GM12878 (cell line): Measurements from ENCODE around the gene CACYBP. TPM values are rescaled to one million over a fixed set of nuclear protein-coding genes. Genes with fewer than 3 reads are reported as not detected.

Source experiments
- ATAC-seq: fragments of 200-7000 bp; cut with Tn5 transposase; 3 replicates; pipeline ENCODE4 v1.9.1; 2020; ENCODE audit warnings: mild to moderate bottlenecking, moderate library complexity
- BruUV-seq: library from RNA; stranded (reverse); fragments of 400-500 nt; replicated peaks from 2 replicates; lab custom pipeline; 2021; lab: Mats Ljungman, UMichigan
- CTCF ChIA-PET: fragments of 300-600 bp; sonication (Branson Sonifier 250); formaldehyde crosslinking; extraction: SDS; loops from one replicate; lab custom pipeline; 2021; ENCODE audit warnings: inconsistent platforms; lab: Yijun Ruan, JAX
- POLR2A ChIA-PET: fragments of 350-600 bp; formaldehyde crosslinking; extraction: SDS; loops from one replicate; lab custom pipeline; 2021; ENCODE audit warnings: inconsistent platforms; lab: Charles Lee
- RAD21 ChIA-PET: fragments of 300-600 bp; sonication (Branson Sonifier 250); formaldehyde crosslinking; loops from one replicate; lab custom pipeline; 2023; ENCODE audit warnings: antibody characterized with exemption; ENCODE audit not compliant: unreplicated experiment; lab: Charles Lee
- SMC1A ChIA-PET: fragments of 300-600 bp; sonication (Branson Sonifier 250); formaldehyde crosslinking; loops from one replicate; lab custom pipeline; 2023; ENCODE audit not compliant: unreplicated experiment, uncharacterized antibody; lab: Charles Lee
- DNase-seq: peaks from one replicate; pipeline ENCODE4 v3.0.0-alpha.2; 2011; ENCODE audit warnings: low read depth, low spot score
- FAIRE-seq: peaks from 3 replicates; lab custom pipeline; 2011; peaks lifted over from hg19 to GRCh38; lab: Jason Lieb, UNC
- H2AFZ ChIP-seq: 2 replicates; pipeline ENCODE4 v1.6.0; 2011; ENCODE audit warnings: low read depth, low read length, control low read depth; ENCODE audit not compliant: control insufficient read depth
- H3K27ac ChIP-seq: 2 replicates; pipeline ENCODE4 v1.5.1; 2011; ENCODE audit warnings: control low read depth; ENCODE audit not compliant: control insufficient read depth, insufficient read depth
- H3K27me3 ChIP-seq, 2 experiments: replicated peaks in 1 of 2; 2 replicates each; pipeline versions ENCODE4 v1.6.0 to v1.6.1; 2011; ENCODE audit warnings: low read length in 1 of 2; ENCODE audit not compliant: control insufficient read depth in 2 of 2, insufficient read depth in 2 of 2
- H3K36me3 ChIP-seq, 2 experiments: 2 replicates each; pipeline ENCODE4 v1.5.1; 2011; ENCODE audit warnings: low read length in 1 of 2; ENCODE audit not compliant: control insufficient read depth in 2 of 2, insufficient read depth in 2 of 2
- H3K4me1 ChIP-seq: 2 replicates; pipeline ENCODE4 v1.6.1; 2011; ENCODE audit warnings: mild to moderate bottlenecking, low read length, moderate library complexity, mixed read lengths; ENCODE audit not compliant: control insufficient read depth, insufficient read depth
- H3K4me2 ChIP-seq: 2 replicates; pipeline ENCODE4 v1.6.0; 2011; ENCODE audit warnings: control low read depth; ENCODE audit not compliant: control insufficient read depth, insufficient read depth
- H3K4me3 ChIP-seq: fragments of 200-600 bp; sonication (generic); 2 replicates; pipeline ENCODE4 v1.5.1; 2016
- H3K79me2 ChIP-seq: 2 replicates; pipeline ENCODE4 v1.6.0; 2011; ENCODE audit warnings: low read length; ENCODE audit not compliant: control insufficient read depth, insufficient read depth
- H3K9ac ChIP-seq: 2 replicates; pipeline ENCODE4 v1.8.0; 2011; ENCODE audit warnings: low read length, control low read depth, mixed read lengths; ENCODE audit not compliant: control insufficient read depth, insufficient read depth
- H3K9me3 ChIP-seq: replicated peaks from 3 replicates; pipeline ENCODE4 v1.5.1; 2011; ENCODE audit warnings: mild to moderate bottlenecking, low read length; ENCODE audit not compliant: control insufficient read depth, insufficient read depth
- H4K20me1 ChIP-seq: 2 replicates; pipeline ENCODE4 v1.6.0; 2011; ENCODE audit not compliant: control insufficient read depth, insufficient read depth
- CBFB ChIP-seq: IDR thresholded peaks from 2 replicates; pipeline ENCODE4 v1.6.1; 2016; ENCODE audit warnings: antibody characterized with exemption, low read depth
- DPF2 ChIP-seq: fragments of 450-650 bp; IDR thresholded peaks from 2 replicates; pipeline ENCODE4 v1.6.1; 2017; ENCODE audit warnings: mild to moderate bottlenecking
- ELK1 ChIP-seq: IDR thresholded peaks from 2 replicates; pipeline ENCODE4 v1.6.1; 2012; ENCODE audit warnings: low read depth, low read length, improper control_type of control experiment
- HDAC2 ChIP-seq: fragments of 200-600 bp; sonication (generic); IDR thresholded peaks from 2 replicates; pipeline ENCODE4 v1.6.1; 2017
- IRF4 ChIP-seq: IDR thresholded peaks from 2 replicates; pipeline ENCODE4 v1.6.1; 2011; ENCODE audit warnings: low read depth, low read length
- NR2F1 ChIP-seq: fragments of 450-650 bp; conservative IDR thresholded peaks from 2 replicates; pipeline ENCODE4 v1.6.1; 2017; ENCODE audit warnings: mild to moderate bottlenecking
- PKNOX1 ChIP-seq: fragments of 450-650 bp; IDR thresholded peaks from 2 replicates; pipeline ENCODE4 v1.6.1; 2016; ENCODE audit warnings: mild to moderate bottlenecking
- POU2F2 ChIP-seq: IDR thresholded peaks from 3 replicates; pipeline ENCODE4 v1.6.1; 2011; ENCODE audit warnings: low read depth, mild to moderate bottlenecking, low read length, borderline replicate concordance
- RAD51 ChIP-seq: fragments of 450-650 bp; IDR thresholded peaks from 2 replicates; pipeline ENCODE4 v1.6.1; 2016; ENCODE audit warnings: moderate library complexity, mild to moderate bottlenecking, inconsistent platforms
- RBBP5 ChIP-seq: fragments of 200-600 bp; sonication (generic); conservative IDR thresholded peaks from 2 replicates; pipeline ENCODE4 v1.6.1; 2016
- RCOR1 ChIP-seq: conservative IDR thresholded peaks from 2 replicates; pipeline ENCODE4 v1.6.1; 2012; ENCODE audit warnings: low read depth, low read length, improper control_type of control experiment
- SKIL ChIP-seq: fragments of 450-650 bp; IDR thresholded peaks from 2 replicates; pipeline ENCODE4 v1.6.1; 2017; ENCODE audit warnings: mild to moderate bottlenecking, low read depth, inconsistent platforms; ENCODE audit not compliant: poor library complexity, severe bottlenecking
- SP1 ChIP-seq: IDR thresholded peaks from one replicate; pipeline ENCODE4 v1.6.1; 2011; ENCODE audit warnings: low read depth, low read length
- SREBF1 ChIP-seq: IDR thresholded peaks from 2 replicates; pipeline ENCODE4 v1.6.1; 2012; ENCODE audit warnings: mild to moderate bottlenecking, low read length
- SREBF2 ChIP-seq: IDR thresholded peaks from 2 replicates; pipeline ENCODE4 v1.6.1; 2012; ENCODE audit warnings: mild to moderate bottlenecking, low read length
- TAF1 ChIP-seq: IDR thresholded peaks from 2 replicates; pipeline ENCODE4 v1.6.1; 2011; ENCODE audit warnings: mild to moderate bottlenecking, low read depth, low read length, borderline replicate concordance
- TARDBP ChIP-seq: IDR thresholded peaks from 2 replicates; pipeline ENCODE4 v1.6.1; 2016; ENCODE audit warnings: borderline replicate concordance
- ZNF592 ChIP-seq: fragments of 450-650 bp; IDR thresholded peaks from 2 replicates; pipeline ENCODE4 v1.6.1; 2017; ENCODE audit warnings: mild to moderate bottlenecking, moderate library complexity
- WGBS: methylation state at CpG from one replicate; pipeline ENCODE4 v1.1.6; 2016; ENCODE audit warnings: low lambda C conversion rate; ENCODE audit not compliant: insufficient replicate concordance, insufficient coverage; ENCODE audit errors: missing lambda C conversion rate; 5-methylcytosine and 5-hydroxymethylcytosine counted together
- in situ Hi-C: fragments of 300-500 bp; cut with MboI; formaldehyde crosslinking; loops from 9 replicates; pipeline ENCODE4 v1.14.3; 2018; ENCODE audit warnings: mixed read lengths
- intact Hi-C: fragments of 100-400 bp; cut with micrococcal nuclease; formaldehyde crosslinking; loops from one replicate; pipeline ENCODE4 v1.14.2; 2022; ENCODE audit not compliant: unreplicated experiment
- polyA plus RNA-seq, 11 experiments: library from polyadenylated mRNA; depleted of rRNA in 4 of 11; unstranded in 6 of 11; stranded (reverse) in 5 of 11; fragments of >200 nt; fragmentation: Nextera tagmentation in 4 of 11; fragmentation: Illumina TruSeq in 1 of 11; extraction: Ambion mirVana in 4 of 11; extraction: Trizol in 1 of 11; gene quantifications; 1 replicate in 1 of 11; 2 replicates in 10 of 11; pipeline versions ENCODE4 v1.2.1 to v1.2.3, GENCODE V29; 2011 to 2016; ENCODE audit warnings: inconsistent platforms in 2 of 11, missing spikeins in 2 of 11, low read depth in 1 of 11
- total RNA-seq, 4 experiments: library from RNA; depleted of rRNA in 3 of 4; stranded (reverse); fragments of >200 nt in 3 of 4; fragmentation: Illumina TruSeq in 1 of 4; extraction: Trizol in 1 of 4; gene quantifications; 2 replicates each; pipeline versions ENCODE4 v1.2.1 to v1.2.3, GENCODE V29; 2013 to 2021

The CACYBP gene
- total and polyA plus RNA-seq, 10 of the 15 experiments (the other 5 are each of a cell fraction or from before 2014, with no cell fraction given), result 77.7 to 488 (median 218) TPM

GRCh38 chr1:174975764-174976163, 24.0 kb upstream of the CACYBP start:
- POLR2A ChIA-PET, result interaction anchor here (1.3 to 2.1 kb wide), 2 partner anchors 13 to 25 kb away, joined by 3 to 5 read pairs; partner anchors contain the start of gene CACYBP
- no peak overlapping the region for H3K4me2 ChIP-seq
- no TSS peak for BruUV-seq

More at GRCh38 chr1:174975764-174976163, 24.0 kb upstream of the CACYBP start:
- in situ Hi-C loops, result no loop called here
- no peak overlapping the region for H2AFZ ChIP-seq
- H3K9ac ChIP-seq, result no peak overlapping the region
- DNase-seq (no peak), FAIRE-seq (no peak), ATAC-seq (no peak)
- no peaks in the 10 kb centered on the region for H3K27me3 ChIP-seq
- WGBS, result 100% methylated on average over 1 of the region's 1 CpG
- no peaks in the 10 kb centered on the region for H4K20me1 ChIP-seq
- no peaks in the 10 kb centered on the region for H3K9me3 ChIP-seq
- CTCF ChIA-PET, result interaction anchor here (1.1 to 2.1 kb wide), 7 partner anchors 8 to 205 kb away, joined by 3 to 7 read pairs (median 4); partner anchors contain the start of gene CACYBP
- H3K4me1 ChIP-seq, result peaks cover 8% of the 10 kb centered on the region; the same call in 1 of the 2 replicates
- intact Hi-C loops, result no loop called here
- no peaks in the 10 kb centered on the region for H3K79me2 ChIP-seq
- peaks cover 1 to 26% of the 10 kb centered on the region in 2 experiments for H3K36me3 ChIP-seq
- RAD21 ChIA-PET, result interaction anchor here (0.7 to 2.6 kb wide), 4 partner anchors 10 to 205 kb away, joined by 3 to 9 read pairs (median 4); no protein-coding TSS in a partner anchor
- TF ChIP-seq TARDBP, result no peak
- TF ChIP-seq CBFB, result no peak
- TF ChIP-seq SP1, result no peak
- no peak for TF ChIP-seq TAF1
- no peak for TF ChIP-seq NR2F1
- TF ChIP-seq HDAC2, result no peak
- no peak for TF ChIP-seq DPF2
- TF ChIP-seq PKNOX1, result no peak
- no peak for TF ChIP-seq RCOR1
- no peak for TF ChIP-seq IRF4
- no peak for TF ChIP-seq ELK1
- no peak for TF ChIP-seq RBBP5
- no peak for TF ChIP-seq POU2F2
- TF ChIP-seq SREBF2, result no peak
- TF ChIP-seq ZNF592, result no peak
- no peak for TF ChIP-seq SKIL
- TF ChIP-seq SREBF1, result no peak
- no peak for TF ChIP-seq RAD51
- TF ChIP-seq, all 136 proteins: peak for 0
- Histone ChIP-seq H3K27ac (no peak overlapping the region), H3K4me3 (no peak overlapping the region)
- SMC1A ChIA-PET, result interaction anchor here (1.2 to 6.8 kb wide), 8 partner anchors 10 to 101 kb away, joined by 3 to 44 read pairs (median 6); no protein-coding TSS in a partner anchor
